Aorta (tissue), 5 donors: ENCODE results near the gene PLAAT2. TPM values are rescaled to one million over a fixed set of nuclear protein-coding genes. Genes with fewer than 3 reads are reported as not detected.

ENCODE experiments used
- ATAC-seq: fragments of 200-7000 bp; cut with Tn5 transposase; one replicate; pipeline ENCODE4 v1.9.1; 2022; ENCODE audit warnings: moderate library complexity; ENCODE audit not compliant: low FRiP score
- DNase-seq, 2 donors: peaks; one replicate each; pipeline ENCODE4 v3.0.0-alpha.2; 2020
- H3K27ac ChIP-seq, 2 donors: one replicate each; pipeline ENCODE4 v1.5.1; 2013; ENCODE audit warnings: low read length in 2 of 2, mild to moderate bottlenecking in 2 of 2, moderate library complexity in 2 of 2, control low read depth in 1 of 2, inconsistent platforms in 1 of 2, low read depth in 1 of 2
- H3K27me3 ChIP-seq, 2 donors: one replicate each; pipeline ENCODE4 v1.6.1; 2013; ENCODE audit warnings: control low read depth in 1 of 2, low read length in 1 of 2, mild to moderate bottlenecking in 1 of 2, moderate library complexity in 1 of 2; ENCODE audit not compliant: insufficient read depth in 2 of 2, control insufficient read depth in 1 of 2
- H3K36me3 ChIP-seq, 2 donors: one replicate each; pipeline ENCODE4 v1.6.1; 2013; ENCODE audit warnings: control low read depth in 1 of 2, low read length in 1 of 2, mild to moderate bottlenecking in 1 of 2; ENCODE audit not compliant: insufficient read depth in 2 of 2, control insufficient read depth in 1 of 2
- H3K4me1 ChIP-seq, 2 donors: one replicate each; pipeline ENCODE4 v1.6.1; 2013; ENCODE audit warnings: low read length in 2 of 2, control low read depth in 1 of 2, mild to moderate bottlenecking in 1 of 2, moderate library complexity in 1 of 2; ENCODE audit not compliant: insufficient read depth in 2 of 2, control insufficient read depth in 1 of 2
- H3K4me3 ChIP-seq, 2 donors: one replicate each; pipeline ENCODE4 v1.5.1; 2013; ENCODE audit warnings: low read length in 2 of 2, control low read depth in 1 of 2, mild to moderate bottlenecking in 1 of 2
- H3K9me3 ChIP-seq: one replicate; pipeline ENCODE4 v1.6.1; 2013; ENCODE audit warnings: mild to moderate bottlenecking, low read length; ENCODE audit not compliant: control insufficient read depth
- WGBS, 2 donors: extraction: QIAGEN DNeasy Blood & Tissue Kit; methylation state at CpG; one replicate each; pipeline ENCODE4 v1.1.7; 2013; 5-methylcytosine and 5-hydroxymethylcytosine counted together
- intact Hi-C, 2 donors: fragments of 100-400 bp; cut with DNase I; formaldehyde crosslinking; loops; one replicate each; pipeline versions ENCODE4 v1.14.2 to v1.15.0; 2022
- polyA plus RNA-seq, 2 donors: library from polyadenylated mRNA; stranded (reverse); fragments of 200-250 nt; gene quantifications; one replicate each; pipeline ENCODE4 v1.2.3, GENCODE V29; 2013
- total RNA-seq, 2 donors: library from RNA; stranded (reverse); fragmentation: NEBNext Ultra II Directional; extraction: Animal tissue kit (Norgen Biotek cat#: 25700); gene quantifications; one replicate each; pipeline ENCODE4 v1.2.1, GENCODE V29; 2021
- donor health status: healthy with polysubstance abuse.
- donor health status: Bipolar disorder and iron deficiency.
- donor health status: DM: no; HTN: no; CAD: no.
- donor health status: DM: no; HTN: no; CAD: no.
- donor health status: DM: yes; HTN: yes; CAD: no.

Gene PLAAT2
- total and polyA plus RNA-seq, 4 donors: 0.82 to 30.3 TPM; not detected in 2

GRCh38 chr11:63518548-63518947, 44.6 kb downstream of the PLAAT2 start:
- no peak overlapping the region for H3K4me3 ChIP-seq
- WGBS, 2 donors: 51 to 54% methylated on average over 1 of the region's 1 CpG
- ATAC-seq: no peak
- no peak for DNase-seq
- H3K4me1 ChIP-seq: no peaks in the 10 kb centered on the region
- intact Hi-C loops: no loop called here
- H3K9me3 ChIP-seq: peaks cover 1% of the 10 kb centered on the region
- no peaks in the 10 kb centered on the region for H3K27me3 ChIP-seq
- H3K27ac ChIP-seq: no peak overlapping the region
- no peaks in the 10 kb centered on the region for H3K36me3 ChIP-seq

GRCh38 chr11:63517156-63517555, 46.0 kb downstream of the PLAAT2 start:
- no peak overlapping the region for H3K27ac ChIP-seq
- 94 to 96% methylated on average over 5 of the region's 5 CpGs for WGBS, 2 donors
- no peaks in the 10 kb centered on the region for H3K9me3 ChIP-seq
- H3K4me3 ChIP-seq: no peak overlapping the region
- no peaks in the 10 kb centered on the region for H3K36me3 ChIP-seq
- H3K27me3 ChIP-seq: no peaks in the 10 kb centered on the region
- DNase-seq (no peak), ATAC-seq (no peak)
- no peaks in the 10 kb centered on the region for H3K4me1 ChIP-seq
- intact Hi-C loops: no loop called here

GRCh38 chr11:63516109-63516508, 47.1 kb downstream of the PLAAT2 start:
- intact Hi-C loops: no loop called here
- Histone ChIP-seq H3K4me3 (no peak overlapping the region), H3K27me3 (no peaks in the 10 kb centered on the region), H3K36me3 (no peaks in the 10 kb centered on the region), H3K4me1 (no peaks in the 10 kb centered on the region), H3K27ac (no peak overlapping the region), H3K9me3 (no peaks in the 10 kb centered on the region)
- ATAC-seq (no peak), DNase-seq (no peak)
- 96 to 97% methylated on average over 6 of the region's 6 CpGs for WGBS, 2 donors

- Histone ChIP-seq H3K4me1 (no peaks in the 10 kb centered on the region), H3K36me3 (no peaks in the 10 kb centered on the region), H3K27me3 (no peaks in the 10 kb centered on the region), H3K9me3 (no peaks in the 10 kb centered on the region), H3K4me3 (no peak overlapping the region), H3K27ac (no peak overlapping the region)
- 90 to 91% methylated on average over 7 of the region's 7 CpGs for WGBS, 2 donors
- no peak for ATAC-seq
- intact Hi-C loops: no loop called here
- DNase-seq: no peak
These were observed 50.4 kb downstream of the PLAAT2 start for GRCh38 chr11:63512816-63513215.

GRCh38 chr11:63511048-63511748, 52.0 kb downstream of the PLAAT2 start:
- Histone ChIP-seq H3K27me3 (no peaks in the 10 kb centered on the region), H3K27ac (no peak overlapping the region), H3K36me3 (no peaks in the 10 kb centered on the region), H3K4me1 (no peaks in the 10 kb centered on the region), H3K4me3 (no peak overlapping the region), H3K9me3 (no peaks in the 10 kb centered on the region)
- WGBS, 2 donors: 92 to 94% methylated on average over 10 to 11 of the region's 11 CpGs
- intact Hi-C loops: no loop called here
- no peak for ATAC-seq
- no peak for DNase-seq

- 61% methylated on average over 7 of the region's 7 CpGs for WGBS, 2 donors
- H3K4me3 ChIP-seq: no peak overlapping the region
- no peaks in the 10 kb centered on the region for H3K27me3 ChIP-seq
- ATAC-seq (peak; percentile 59), DNase-seq (peak in 1 of 2 donors; percentile 74)
- intact Hi-C loops: no loop called here
- H3K9me3 ChIP-seq: no peaks in the 10 kb centered on the region
- H3K4me1 ChIP-seq: no peaks in the 10 kb centered on the region
- H3K27ac ChIP-seq: no peak overlapping the region
- no peaks in the 10 kb centered on the region for H3K36me3 ChIP-seq
These were observed 52.7 kb downstream of the PLAAT2 start for GRCh38 chr11:63510360-63511047.

- WGBS, 2 donors: 95 to 97% methylated on average over 12 of the region's 12 CpGs
- intact Hi-C loops: no loop called here
- no peaks in the 10 kb centered on the region for H3K4me1 ChIP-seq
- H3K27me3 ChIP-seq: no peaks in the 10 kb centered on the region
- no peak overlapping the region for H3K27ac ChIP-seq
- H3K36me3 ChIP-seq: no peaks in the 10 kb centered on the region
- no peaks in the 10 kb centered on the region for H3K9me3 ChIP-seq
- H3K4me3 ChIP-seq: no peak overlapping the region
- no peak for ATAC-seq
- DNase-seq: no peak
These were observed 54.4 kb downstream of the PLAAT2 start for GRCh38 chr11:63508745-63509144.

- intact Hi-C loops: no loop called here
- DNase-seq (no peak), ATAC-seq (no peak)
- no peaks in the 10 kb centered on the region for H3K27me3 ChIP-seq
- H3K36me3 ChIP-seq: no peaks in the 10 kb centered on the region
- 32 to 38% methylated on average over 3 of the region's 3 CpGs for WGBS, 2 donors
- H3K4me1 ChIP-seq: no peaks in the 10 kb centered on the region
- no peak overlapping the region for H3K27ac ChIP-seq
- no peak overlapping the region for H3K4me3 ChIP-seq
- no peaks in the 10 kb centered on the region for H3K9me3 ChIP-seq
These were observed 55.2 kb downstream of the PLAAT2 start for GRCh38 chr11:63508009-63508408.

- H3K27me3 ChIP-seq: no peaks in the 10 kb centered on the region
- no peak for DNase-seq
- no peak for ATAC-seq
- no peaks in the 10 kb centered on the region for H3K4me1 ChIP-seq
- H3K4me3 ChIP-seq: no peak overlapping the region
- no peak overlapping the region for H3K27ac ChIP-seq
- no peaks in the 10 kb centered on the region for H3K9me3 ChIP-seq
- no peaks in the 10 kb centered on the region for H3K36me3 ChIP-seq
- 68 to 86% methylated on average over 1 to 2 of the region's 2 CpGs for WGBS, 2 donors
- intact Hi-C loops: no loop called here
These were observed 55.7 kb downstream of the PLAAT2 start for GRCh38 chr11:63507511-63507910.
